Mucosa of rectum (tissue), 2 donors: ENCODE data around the gene STPG1.
"Not testable (repeated sequence)": the region's sequence is repeated elsewhere in the genome, so short reads cannot be mapped to it uniquely, and the experiment has no call there.

Source experiments
- H3K27ac ChIP-seq, 2 donors: one replicate each; pipeline ENCODE4 v1.7.0; 2013; ENCODE audit warnings: inconsistent platforms in 2 of 2, low read depth in 2 of 2, low read length in 2 of 2
- H3K27me3 ChIP-seq, 2 donors: one replicate each; pipeline ENCODE4 v1.7.0; 2013; ENCODE audit warnings: low read length in 2 of 2; ENCODE audit not compliant: control insufficient read depth in 2 of 2, insufficient read depth in 2 of 2
- H3K36me3 ChIP-seq, 2 donors: one replicate each; pipeline ENCODE4 v1.7.0; 2013; ENCODE audit warnings: low read length in 2 of 2; ENCODE audit not compliant: control insufficient read depth in 2 of 2, insufficient read depth in 2 of 2
- H3K4me1 ChIP-seq, 2 donors: one replicate each; pipeline ENCODE4 v1.7.0; 2013; ENCODE audit warnings: low read length in 2 of 2, mild to moderate bottlenecking in 1 of 2; ENCODE audit not compliant: control insufficient read depth in 2 of 2, insufficient read depth in 2 of 2
- H3K4me3 ChIP-seq, 2 donors: one replicate each; pipeline ENCODE4 v1.7.0; 2013; ENCODE audit warnings: low read length in 2 of 2
- H3K9ac ChIP-seq, 2 donors: one replicate each; pipeline ENCODE4 v1.7.0; 2013; ENCODE audit warnings: low read length in 2 of 2, low read depth in 1 of 2, mild to moderate bottlenecking in 1 of 2
- H3K9me3 ChIP-seq, 2 donors: one replicate each; pipeline ENCODE4 v1.7.0; 2013; ENCODE audit warnings: low read length in 2 of 2; ENCODE audit not compliant: control insufficient read depth in 2 of 2
- donor health status: healthy.
- donor health status: Normal muscosa, but diverticular disease.

The STPG1 gene

DNA sequence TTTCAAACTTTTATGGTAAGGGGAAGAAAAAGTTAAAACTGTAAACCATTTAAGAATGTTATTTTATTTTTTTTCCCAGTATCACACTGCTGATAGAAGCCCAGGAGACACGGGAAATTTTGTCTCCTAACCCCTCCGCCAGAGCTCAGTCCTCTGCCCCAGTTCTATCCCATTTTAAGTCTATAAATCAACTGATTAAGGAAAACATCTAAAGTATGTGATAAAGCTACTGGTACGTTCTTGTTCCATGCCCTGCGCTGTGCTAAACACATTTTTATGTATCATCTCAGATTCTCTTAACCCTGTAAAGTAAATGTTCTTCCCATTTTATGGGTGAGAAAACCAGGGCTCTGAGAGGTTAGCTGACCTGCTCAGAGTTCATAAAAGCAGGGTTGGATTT is 36.7 kb upstream of the STPG1 start:
- Histone ChIP-seq H3K36me3 (peaks cover 38 to 71% of the 10 kb centered on the region in 2 donors), H3K9me3 (no peaks in the 10 kb centered on the region), H3K27ac (no peak overlapping the region), H3K4me3 (no peak overlapping the region), H3K4me1 (no peaks in the 10 kb centered on the region), H3K9ac (no peak overlapping the region), H3K27me3 (no peaks in the 10 kb centered on the region)

DNA sequence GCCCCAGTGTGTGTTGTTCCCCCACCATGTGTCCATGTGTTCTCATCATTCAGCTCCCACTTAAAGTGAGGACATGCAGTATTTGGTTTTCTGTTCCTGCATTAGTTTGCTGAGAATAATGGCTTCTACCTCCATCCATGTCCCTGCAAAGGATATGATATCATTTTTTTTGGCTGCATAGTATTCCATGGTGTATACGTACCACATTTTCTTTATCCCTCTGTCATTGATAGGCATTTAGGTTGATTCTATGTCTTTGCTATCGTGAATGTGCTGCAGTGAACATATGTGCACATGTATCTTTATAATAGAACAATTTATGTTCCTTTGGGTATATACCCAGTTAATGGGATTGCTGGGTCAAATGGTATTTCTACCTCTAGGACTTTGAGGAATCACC is 32.9 kb upstream of the STPG1 start:
- not testable (repeated sequence) for H3K27ac ChIP-seq, H3K4me3 ChIP-seq, H3K9ac ChIP-seq, H3K9me3 ChIP-seq, H3K4me1 ChIP-seq, H3K27me3 ChIP-seq
- H3K36me3 ChIP-seq, result peaks cover 34 to 50% of the 10 kb centered on the region in 2 donors

DNA sequence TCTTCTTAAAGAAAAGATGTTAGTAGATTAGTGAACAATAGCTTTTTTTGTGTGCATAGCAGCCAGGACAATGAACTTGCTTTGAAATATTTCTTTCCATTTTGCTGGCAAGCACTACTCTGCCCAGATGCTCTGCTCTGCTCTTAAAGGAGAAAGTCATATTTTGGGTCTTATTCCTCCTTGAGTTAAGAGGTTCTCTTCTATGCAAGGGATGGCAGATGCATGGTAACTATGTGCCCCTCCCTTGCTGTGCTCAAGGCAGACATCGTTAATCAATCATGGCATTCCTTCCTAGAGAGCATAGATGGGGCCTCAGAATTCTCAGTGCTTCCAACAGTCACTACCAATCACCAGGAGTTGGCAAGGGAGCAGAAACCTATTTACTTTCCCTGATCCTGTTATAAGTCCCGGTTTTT is 29.7 kb upstream of the STPG1 start:
- H3K9me3 ChIP-seq, result no peaks in the 10 kb centered on the region
- H3K27me3 ChIP-seq, result no peaks in the 10 kb centered on the region
- H3K4me3 ChIP-seq, result no peak overlapping the region
- peaks cover 26 to 32% of the 10 kb centered on the region in 2 donors for H3K36me3 ChIP-seq
- H3K4me1 ChIP-seq, result peaks cover 0 to under 1% of the 10 kb centered on the region in 2 donors
- H3K27ac ChIP-seq, result no peak overlapping the region
- H3K9ac ChIP-seq, result no peak overlapping the region

DNA sequence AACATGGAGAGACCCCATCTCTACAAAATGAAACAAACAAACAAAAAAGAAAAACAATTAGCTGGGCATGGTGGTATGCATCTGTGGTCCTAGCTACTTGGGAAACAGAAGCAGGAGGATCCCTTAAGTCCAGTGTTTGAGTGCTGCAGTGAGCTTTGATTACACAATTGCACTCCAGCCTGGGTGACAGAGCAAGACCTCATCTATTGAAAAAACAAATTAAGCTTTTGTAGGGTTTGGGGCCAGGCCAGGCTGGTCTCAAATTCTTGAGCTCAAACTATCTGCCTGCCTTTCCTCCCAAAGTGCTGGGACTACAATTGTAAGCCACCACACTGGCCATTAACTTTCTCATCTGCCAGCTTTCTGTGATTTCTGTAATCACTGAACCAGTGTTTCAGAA is 29.2 kb upstream of the STPG1 start:
- H3K27ac ChIP-seq, result no peak overlapping the region
- peaks cover 23 to 32% of the 10 kb centered on the region in 2 donors for H3K36me3 ChIP-seq

DNA sequence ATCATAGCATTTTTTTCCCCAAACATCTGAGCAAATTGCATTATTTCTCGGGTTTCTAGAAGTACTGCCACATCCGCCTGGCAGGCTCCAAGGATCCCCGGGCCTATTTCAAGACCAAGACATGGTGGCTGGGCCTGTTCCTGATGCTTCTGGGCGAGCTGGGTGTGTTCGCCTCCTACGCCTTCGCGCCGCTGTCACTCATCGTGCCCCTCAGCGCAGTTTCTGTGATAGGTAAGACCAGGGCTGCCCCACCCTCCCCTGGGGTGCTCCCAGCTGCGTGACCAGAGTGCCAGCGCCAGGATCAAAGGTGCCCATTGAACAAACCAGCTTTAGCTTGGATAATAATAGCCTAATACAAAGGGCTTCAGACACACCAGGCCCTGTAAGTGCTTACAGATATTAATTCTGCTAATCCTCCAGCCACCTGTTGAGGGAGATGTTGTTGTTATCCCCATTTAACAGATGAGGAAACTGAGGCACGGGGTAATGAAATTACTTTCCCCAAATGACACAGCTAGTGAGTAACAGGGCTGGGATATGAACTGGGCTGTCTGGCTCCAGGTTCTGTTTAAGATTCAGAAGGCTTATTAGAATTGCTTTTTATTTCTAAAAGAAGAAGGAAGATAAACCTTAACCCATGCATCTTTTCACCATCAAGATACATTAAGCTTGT is 28.6 kb upstream of the STPG1 start:
- Histone ChIP-seq H3K27me3 (no peaks in the 10 kb centered on the region), H3K9me3 (no peaks in the 10 kb centered on the region), H3K27ac (no peak overlapping the region), H3K4me1 (peaks cover 0 to 4% of the 10 kb centered on the region in 2 donors), H3K36me3 (peaks cover 17 to 32% of the 10 kb centered on the region in 2 donors), H3K4me3 (no peak overlapping the region), H3K9ac (no peak overlapping the region)

More for the DNA sequence above, 29.2 kb upstream of the STPG1 start:
- Histone ChIP-seq H3K9me3 (no peaks in the 10 kb centered on the region), H3K9ac (no peak overlapping the region), H3K27me3 (no peaks in the 10 kb centered on the region), H3K4me1 (peaks cover 0 to 4% of the 10 kb centered on the region in 2 donors), H3K4me3 (no peak overlapping the region)

DNA sequence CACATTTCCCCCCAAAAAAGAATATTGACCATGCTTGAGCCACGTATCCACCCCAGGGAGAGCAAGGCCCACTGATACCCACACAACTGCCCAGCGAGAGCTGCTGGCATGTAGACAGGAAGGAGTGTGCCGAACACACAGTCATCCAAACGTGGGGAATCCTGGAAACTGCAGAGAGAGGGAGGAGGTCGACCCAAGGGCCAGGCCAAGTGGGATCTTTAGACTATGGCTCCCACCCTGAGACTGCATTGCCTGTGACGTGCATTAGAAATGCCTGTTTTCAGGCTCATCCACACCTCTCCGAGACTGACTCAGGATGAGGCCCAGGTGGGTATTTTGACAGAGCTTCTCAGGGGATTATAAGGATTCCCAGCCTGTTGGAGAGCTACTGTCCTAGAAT is 27.9 kb upstream of the STPG1 start:
- H3K9ac ChIP-seq, result no peak overlapping the region
- H3K27me3 ChIP-seq, result no peaks in the 10 kb centered on the region
- peaks cover 10 to 27% of the 10 kb centered on the region in 2 donors for H3K36me3 ChIP-seq
- H3K27ac ChIP-seq, result no peak overlapping the region
- H3K4me3 ChIP-seq, result no peak overlapping the region
- peaks cover 0 to 4% of the 10 kb centered on the region in 2 donors for H3K4me1 ChIP-seq
- no peaks in the 10 kb centered on the region for H3K9me3 ChIP-seq

DNA sequence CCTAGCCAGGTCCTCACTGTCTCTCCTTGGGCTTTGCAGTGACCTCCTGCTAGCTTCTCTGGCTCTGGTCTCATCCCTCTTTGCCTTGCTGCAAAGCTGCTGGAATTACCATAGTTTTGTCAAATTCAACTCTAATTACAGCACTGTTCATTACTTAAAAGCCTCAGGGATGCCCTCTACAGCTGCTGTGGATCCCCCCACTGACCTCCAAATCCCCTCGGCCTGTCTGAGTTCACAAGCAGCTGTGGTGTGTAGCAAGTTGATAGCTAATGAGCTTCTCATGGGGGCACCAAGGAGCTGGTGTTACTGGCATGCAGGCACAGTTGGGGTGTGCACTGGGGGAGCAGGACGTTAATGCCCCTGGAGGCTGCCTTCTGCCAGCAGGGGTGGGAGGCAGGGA is 26.9 kb upstream of the STPG1 start:
- H3K27ac ChIP-seq, result no peak overlapping the region
- peaks cover 0 to 4% of the 10 kb centered on the region in 2 donors for H3K4me1 ChIP-seq
- H3K9me3 ChIP-seq, result no peaks in the 10 kb centered on the region
- peaks cover 6 to 25% of the 10 kb centered on the region in 2 donors for H3K36me3 ChIP-seq
- no peaks in the 10 kb centered on the region for H3K27me3 ChIP-seq
- H3K9ac ChIP-seq, result no peak overlapping the region
- no peak overlapping the region for H3K4me3 ChIP-seq

DNA sequence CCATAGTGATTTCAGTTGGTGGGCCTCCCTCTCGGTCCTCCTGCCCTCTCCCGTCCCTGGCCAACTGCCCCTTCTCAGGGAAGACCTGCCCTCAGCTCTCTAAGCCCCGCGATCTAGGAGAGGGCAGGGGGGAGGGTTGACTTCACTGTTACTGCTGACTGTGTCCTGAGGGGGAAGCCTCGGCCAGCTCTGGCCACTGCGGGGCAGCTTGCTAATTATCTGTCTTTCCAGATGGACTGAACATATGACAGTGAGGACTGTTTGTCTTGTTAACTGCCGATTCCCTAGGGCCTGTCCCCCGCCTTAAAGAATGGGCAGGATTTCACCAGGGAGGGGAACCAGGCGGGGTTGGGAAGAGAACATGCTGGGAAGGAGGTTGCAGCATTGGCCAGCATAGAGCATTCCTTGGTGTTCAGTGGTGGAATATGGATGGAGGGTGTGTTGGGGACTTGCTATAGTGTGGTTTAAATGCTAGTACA is 24.9 kb upstream of the STPG1 start:
- Histone ChIP-seq H3K27me3 (no peaks in the 10 kb centered on the region), H3K4me3 (no peak overlapping the region), H3K36me3 (peaks cover 0 to 16% of the 10 kb centered on the region in 2 donors), H3K9ac (no peak overlapping the region), H3K9me3 (no peaks in the 10 kb centered on the region), H3K27ac (no peak overlapping the region), H3K4me1 (peaks cover 0 to 4% of the 10 kb centered on the region in 2 donors)

DNA sequence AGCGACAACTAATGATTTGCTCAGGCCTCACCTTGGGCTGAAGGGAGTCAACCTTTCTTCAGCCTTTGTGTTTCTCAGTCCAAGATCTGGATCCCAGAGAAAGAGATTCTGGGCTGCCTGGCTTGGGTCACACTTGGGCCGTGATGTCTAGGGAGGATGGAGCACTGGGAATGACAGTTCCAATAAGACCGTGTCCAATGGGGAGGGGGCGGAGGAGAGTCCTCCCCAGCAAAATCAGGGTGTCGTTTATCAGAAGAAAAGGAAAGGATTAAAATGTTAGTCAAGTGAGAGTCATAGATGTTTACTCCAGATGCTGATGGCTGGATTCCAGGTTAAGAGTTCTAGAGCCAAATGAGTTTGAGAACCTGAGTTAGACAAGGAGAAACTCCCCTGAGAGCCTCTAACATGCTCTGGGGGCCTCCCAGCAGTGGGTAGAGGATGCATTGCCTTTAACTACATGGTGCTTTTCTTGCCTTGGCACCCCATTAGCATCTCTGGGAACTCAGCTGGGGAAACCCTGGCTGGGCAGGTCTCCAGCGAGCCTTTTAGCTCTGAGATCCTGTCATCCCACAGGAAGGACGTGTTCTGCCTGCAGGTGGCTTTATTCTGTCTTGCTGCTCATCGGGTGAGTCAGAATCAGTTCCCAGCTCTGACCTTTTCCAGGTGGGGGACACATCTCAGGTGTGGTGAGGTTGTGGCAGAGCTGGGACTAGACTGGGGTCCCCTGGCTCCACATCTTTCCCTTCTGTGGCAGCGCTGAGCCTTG is 24.2 kb upstream of the STPG1 start:
- peaks cover 4 to 19% of the 10 kb centered on the region in 2 donors for H3K36me3 ChIP-seq
- no peak overlapping the region for H3K9ac ChIP-seq
- no peak overlapping the region for H3K4me3 ChIP-seq
- H3K27me3 ChIP-seq, result no peaks in the 10 kb centered on the region
- H3K9me3 ChIP-seq, result no peaks in the 10 kb centered on the region
- peaks cover 0 to 4% of the 10 kb centered on the region in 2 donors for H3K4me1 ChIP-seq
- no peak overlapping the region for H3K27ac ChIP-seq

DNA sequence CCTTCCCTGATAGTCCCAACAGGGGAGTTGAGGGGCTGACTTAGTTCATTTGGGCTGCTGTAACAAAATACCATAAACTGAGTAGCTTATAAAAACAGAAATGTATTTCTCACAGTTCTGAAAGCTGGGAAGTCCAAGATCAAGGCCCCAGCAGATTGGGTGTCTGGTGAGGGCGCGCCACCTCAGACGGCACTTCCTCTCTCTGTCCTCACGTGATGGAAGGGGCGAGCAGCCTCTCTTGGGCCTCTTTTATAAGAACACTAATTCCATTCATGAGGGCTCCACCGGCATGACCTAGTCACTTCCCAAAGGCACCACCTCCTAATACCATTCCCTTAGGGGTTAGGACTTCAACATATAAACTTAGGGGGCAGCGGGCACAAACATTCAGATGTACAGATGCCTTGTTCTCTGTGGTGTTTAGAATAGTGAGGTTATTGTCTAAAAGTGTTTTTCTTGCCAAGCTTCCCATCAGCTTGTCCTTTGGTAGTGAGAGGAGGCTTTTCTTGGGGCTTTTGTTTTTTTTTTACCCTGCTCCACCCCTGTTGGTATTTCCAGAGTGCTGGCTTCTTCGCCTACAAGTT is 22.3 kb upstream of the STPG1 start:
- Histone ChIP-seq H3K4me3 (no peak overlapping the region), H3K36me3 (peaks cover 4 to 12% of the 10 kb centered on the region in 2 donors), H3K9me3 (no peaks in the 10 kb centered on the region), H3K27me3 (no peaks in the 10 kb centered on the region), H3K27ac (no peak overlapping the region), H3K9ac (no peak overlapping the region), H3K4me1 (peaks cover 0 to 4% of the 10 kb centered on the region in 2 donors)
